Measurements from ENCODE around the gene SYT2. TPM values are rescaled to one million over a fixed set of nuclear protein-coding genes. Genes with fewer than 3 reads are reported as not detected.

Gene SYT2
- total and polyA plus RNA-seq, 9 of the 15 experiments (the other 6 are each of a cell fraction or from before 2014, with no cell fraction given): not detected

DNA sequence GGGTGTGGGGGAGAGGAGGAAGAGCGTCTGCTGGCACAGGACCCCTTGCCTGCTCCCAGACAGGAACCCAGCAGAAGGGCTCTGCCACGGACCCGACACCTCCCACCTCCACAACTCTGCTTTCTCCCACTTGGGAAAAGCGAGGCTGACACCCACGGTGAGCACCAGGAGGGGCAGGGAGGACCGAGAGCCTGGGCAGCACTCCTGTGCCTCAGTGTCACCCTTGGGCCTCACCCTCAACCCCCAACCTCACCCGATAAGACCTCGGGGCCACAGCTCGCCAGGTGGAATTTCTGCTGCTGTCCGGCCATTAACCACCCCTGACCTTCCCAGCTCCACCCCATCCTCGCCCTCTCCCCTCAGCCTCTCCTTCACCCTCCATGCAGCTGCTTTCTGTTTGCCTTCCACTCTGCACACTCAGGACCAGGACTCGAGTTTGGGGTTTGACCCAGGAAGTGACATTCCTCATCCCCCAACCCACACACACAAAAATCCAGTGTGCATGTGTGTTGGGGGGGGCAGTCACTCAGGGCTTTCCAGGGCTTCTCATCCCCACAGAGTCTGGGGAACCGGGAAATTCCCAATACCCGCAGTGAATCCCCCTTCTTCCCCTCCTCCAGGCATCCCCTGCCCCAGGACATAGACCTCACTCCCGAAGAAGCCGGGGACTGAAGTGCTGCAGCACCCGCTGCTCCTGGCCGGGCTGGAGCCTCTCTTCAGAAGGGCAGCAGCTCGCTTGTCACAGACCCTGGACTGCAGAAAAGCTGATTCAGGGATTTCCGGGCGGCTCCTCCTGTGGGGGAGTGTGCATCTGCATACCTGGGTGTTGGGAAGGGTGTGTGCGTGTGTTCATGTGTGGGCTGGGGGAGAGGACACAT, 65.8 kb downstream of the SYT2 start:
- Histone ChIP-seq H3K27ac (ENCODE audit: extremely low read depth, low read depth, low read length) (no peak overlapping the region), H3K27me3 (ENCODE audit: control insufficient read depth in 2 of 2, insufficient read depth in 2 of 2, low read length in 2 of 2) (peaks cover 40 to 75% of the 10 kb centered on the region in 2 experiments), H3K9me1 (ENCODE audit: control insufficient read depth, insufficient read depth, low read length) (no peaks in the 10 kb centered on the region), H3K4me3 (no peak overlapping the region), H4K20me1 (replicated peaks; ENCODE audit: control insufficient read depth, insufficient read depth, low read length) (peaks cover 19% of the 10 kb centered on the region; the same call in 1 of the 2 replicates), H3K4me1 (replicated peaks in 1 of 2; ENCODE audit: control insufficient read depth in 2 of 2, insufficient read depth in 2 of 2, low read length in 2 of 2) (peaks cover 0 to 23% of the 10 kb centered on the region in 2 experiments; a peak in 2 of 5 replicates), H3K9ac (ENCODE audit: insufficient read depth in 1 of 2, low read depth in 2 of 2, low read length in 2 of 2) (no peak overlapping the region), H3K9me3 (replicated peaks; ENCODE audit: control insufficient read depth, insufficient read depth, low read depth, low read length) (no peaks in the 10 kb centered on the region), H3K4me2 (ENCODE audit: insufficient read depth, low read length) (no peak overlapping the region), H2AFZ (ENCODE audit: low read depth, low read length) (no peak overlapping the region), H3K79me2 (ENCODE audit: control insufficient read depth, insufficient read depth, low read length) (no peaks in the 10 kb centered on the region), H3K36me3 (ENCODE audit: control insufficient read depth, insufficient read depth, low read length) (no peaks in the 10 kb centered on the region)
- CTCF ChIA-PET (ENCODE audit: low intra/inter-chr PET ratio): no interaction called here
- intact Hi-C loops (cut with micrococcal nuclease) (no loop called here), in situ Hi-C loops (cut with MboI) (no loop called here)
- 3% methylated on average over 18 of the region's 22 CpGs for WGBS (ENCODE audit: insufficient coverage, low coverage, missing lambda C conversion rate)
- ATAC-seq (no peak), DNase-seq (ENCODE audit: extremely low read depth in 1 of 4, low spot score in 3 of 4) (no peak), FAIRE-seq (no peak)
- BruUV-seq (replicated peaks): no TSS peak
- POLR2A ChIA-PET: interaction anchor here (1.2 kb wide), 1 partner anchor 10 kb away, joined by 3 read pairs; no protein-coding TSS in a partner anchor
- no peak for TF ChIP-seq NR4A1 (CRISPR knock-in tag; IDR thresholded peaks at IDR 0.05)
- no peak for TF ChIP-seq NR4A1 (tag; IDR thresholded peaks at IDR 0.05)
- TF ChIP-seq, protein P1, sequence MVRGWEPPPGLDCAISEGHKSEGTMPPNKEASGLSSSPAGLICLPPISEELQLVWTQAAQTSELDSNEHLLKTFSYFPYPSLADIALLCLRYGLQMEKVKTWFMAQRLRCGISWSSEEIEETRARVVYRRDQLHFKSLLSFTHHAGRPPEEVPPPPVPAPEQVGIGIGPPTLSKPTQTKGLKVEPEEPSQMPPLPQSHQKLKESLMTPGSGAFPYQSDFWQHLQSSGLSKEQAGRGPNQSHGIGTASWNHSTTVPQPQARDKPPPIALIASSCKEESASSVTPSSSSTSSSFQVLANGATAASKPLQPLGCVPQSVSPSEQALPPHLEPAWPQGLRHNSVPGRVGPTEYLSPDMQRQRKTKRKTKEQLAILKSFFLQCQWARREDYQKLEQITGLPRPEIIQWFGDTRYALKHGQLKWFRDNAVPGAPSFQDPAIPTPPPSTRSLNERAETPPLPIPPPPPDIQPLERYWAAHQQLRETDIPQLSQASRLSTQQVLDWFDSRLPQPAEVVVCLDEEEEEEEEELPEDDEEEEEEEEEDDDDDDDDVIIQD (CRISPR knock-in tag; IDR thresholded peaks at IDR 0.05): no peak
- TF ChIP-seq ZNF561 (CRISPR knock-in tag; conservative IDR thresholded peaks at IDR 0.05): no peak
- TF ChIP-seq, protein P2, sequence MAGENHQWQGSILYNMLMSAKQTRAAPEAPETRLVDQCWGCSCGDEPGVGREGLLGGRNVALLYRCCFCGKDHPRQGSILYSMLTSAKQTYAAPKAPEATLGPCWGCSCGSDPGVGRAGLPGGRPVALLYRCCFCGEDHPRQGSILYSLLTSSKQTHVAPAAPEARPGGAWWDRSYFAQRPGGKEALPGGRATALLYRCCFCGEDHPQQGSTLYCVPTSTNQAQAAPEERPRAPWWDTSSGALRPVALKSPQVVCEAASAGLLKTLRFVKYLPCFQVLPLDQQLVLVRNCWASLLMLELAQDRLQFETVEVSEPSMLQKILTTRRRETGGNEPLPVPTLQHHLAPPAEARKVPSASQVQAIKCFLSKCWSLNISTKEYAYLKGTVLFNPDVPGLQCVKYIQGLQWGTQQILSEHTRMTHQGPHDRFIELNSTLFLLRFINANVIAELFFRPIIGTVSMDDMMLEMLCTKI (IDR thresholded peaks at IDR 0.05; ENCODE audit: partially characterized antibody): no peak
- no peak for TF ChIP-seq POLR2AphosphoS5 (IDR thresholded peaks at IDR 0.05; ENCODE audit: control insufficient read depth, insufficient read depth, low read depth, low read length)
- peak; percentile 58; the same call in 1 of the 2 replicates for TF ChIP-seq ZNF263 (CRISPR knock-in tag; IDR thresholded peaks at IDR 0.05; ENCODE audit: borderline replicate concordance)
- no peak for TF ChIP-seq RUNX1 (IDR thresholded peaks at IDR 0.05; ENCODE audit: low read depth)
- TF ChIP-seq, protein P3, sequence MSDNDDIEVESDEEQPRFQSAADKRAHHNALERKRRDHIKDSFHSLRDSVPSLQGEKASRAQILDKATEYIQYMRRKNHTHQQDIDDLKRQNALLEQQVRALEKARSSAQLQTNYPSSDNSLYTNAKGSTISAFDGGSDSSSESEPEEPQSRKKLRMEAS (CRISPR knock-in tag; IDR thresholded peaks at IDR 0.05): no peak
- TF ChIP-seq ZNF644 (tag; IDR thresholded peaks at IDR 0.05; ENCODE audit: low read depth): no peak
- no peak for TF ChIP-seq TEAD1 (CRISPR knock-in tag; IDR thresholded peaks at IDR 0.05)
- no peak for TF ChIP-seq CHCHD3 (CRISPR knock-in tag; IDR thresholded peaks at IDR 0.05)
- no peak for TF ChIP-seq FOXP1 (CRISPR knock-in tag; IDR thresholded peaks at IDR 0.05)
- TF ChIP-seq, protein P4, sequence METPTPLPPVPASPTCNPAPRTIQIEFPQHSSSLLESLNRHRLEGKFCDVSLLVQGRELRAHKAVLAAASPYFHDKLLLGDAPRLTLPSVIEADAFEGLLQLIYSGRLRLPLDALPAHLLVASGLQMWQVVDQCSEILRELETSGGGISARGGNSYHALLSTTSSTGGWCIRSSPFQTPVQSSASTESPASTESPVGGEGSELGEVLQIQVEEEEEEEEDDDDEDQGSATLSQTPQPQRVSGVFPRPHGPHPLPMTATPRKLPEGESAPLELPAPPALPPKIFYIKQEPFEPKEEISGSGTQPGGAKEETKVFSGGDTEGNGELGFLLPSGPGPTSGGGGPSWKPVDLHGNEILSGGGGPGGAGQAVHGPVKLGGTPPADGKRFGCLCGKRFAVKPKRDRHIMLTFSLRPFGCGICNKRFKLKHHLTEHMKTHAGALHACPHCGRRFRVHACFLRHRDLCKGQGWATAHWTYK (CRISPR knock-in tag; IDR thresholded peaks at IDR 0.05): no peak
- no peak for TF ChIP-seq HNRNPUL1 (IDR thresholded peaks at IDR 0.05; ENCODE audit: low read length)
- no peak for TF ChIP-seq NCOA2 (IDR thresholded peaks at IDR 0.05; ENCODE audit: partially characterized antibody in 2 of 2)
- TF ChIP-seq MAFK (IDR thresholded peaks at IDR 0.05; ENCODE audit: low read length): 0 out of 2 replicates have a peak, but pooled peaks have one; percentile 21
